WTC11 (cell line): Measurements from ENCODE around the gene GAST. TPM values are rescaled to one million over a fixed set of nuclear protein-coding genes. Genes with fewer than 3 reads are reported as not detected.

Experiments
- ATAC-seq: fragments of 200-7000 bp; cut with Tn5 transposase; 2 replicates; pipeline ENCODE4 v1.10.0; 2021; ENCODE audit warnings: mild to moderate bottlenecking, moderate library complexity
- CTCF ChIA-PET: fragments of 300-600 bp; sonication (Branson Sonifier 250); formaldehyde crosslinking; loops from one replicate; lab custom pipeline; 2021; ENCODE audit warnings: antibody characterized with exemption; lab: Charles Lee
- POLR2A ChIA-PET: fragments of 350-600 bp; sonication (Branson Sonifier 250); formaldehyde crosslinking; loops from one replicate; lab custom pipeline; 2021; ENCODE audit warnings: antibody characterized with exemption; lab: Charles Lee
- DNase-seq: peaks from one replicate; pipeline ENCODE4 v3.0.0; 2021; ENCODE audit warnings: low spot score
- H3K27ac Mint-ChIP-seq: 2 replicates; pipeline ENCODE4 v1.8.0; 2021; ENCODE audit warnings: mixed read lengths
- H3K27me3 Mint-ChIP-seq: 2 replicates; pipeline ENCODE4 v1.8.0; 2021; ENCODE audit warnings: low read depth, mild to moderate bottlenecking, moderate library complexity, mixed read lengths
- H3K36me3 Mint-ChIP-seq: 2 replicates; pipeline ENCODE4 v1.8.0; 2021; ENCODE audit warnings: mixed read lengths
- H3K4me1 Mint-ChIP-seq: 2 replicates; pipeline ENCODE4 v1.8.0; 2022; ENCODE audit warnings: mixed read lengths
- H3K4me3 Mint-ChIP-seq: 2 replicates; pipeline ENCODE4 v1.8.0; 2021; ENCODE audit warnings: mild to moderate bottlenecking, moderate library complexity, mixed read lengths
- H3K9me3 Mint-ChIP-seq: 2 replicates; pipeline ENCODE4 v1.8.0; 2021; ENCODE audit warnings: mixed read lengths
- AR ChIP-seq: fragments of 250-450 bp; sonication (Bioruptor Pico); IDR thresholded peaks from 2 replicates; pipeline ENCODE4 v1.9.0; 2021; ENCODE audit warnings: mild to moderate bottlenecking
- ATF2 ChIP-seq: sonication (generic); formaldehyde crosslinking; IDR thresholded peaks from 2 replicates; pipeline ENCODE4 v1.8.1; 2022; ENCODE audit warnings: low read depth, missing genetic modification reagents, borderline replicate concordance
- CREM ChIP-seq: sonication (generic); formaldehyde crosslinking; IDR thresholded peaks from 2 replicates; pipeline ENCODE4 v1.8.1; 2022; ENCODE audit warnings: mild to moderate bottlenecking, missing genetic modification reagents, moderate library complexity
- CTCF ChIP-seq: fragments of 200-600 bp; IDR thresholded peaks from 2 replicates; pipeline ENCODE4 v1.8.0; 2022; ENCODE audit warnings: antibody characterized with exemption
- E2F1 ChIP-seq: sonication (generic); formaldehyde crosslinking; IDR thresholded peaks from 2 replicates; pipeline ENCODE4 v1.8.0; 2022; ENCODE audit warnings: mild to moderate bottlenecking, missing genetic modification reagents
- E2F5 ChIP-seq: sonication (generic); formaldehyde crosslinking; IDR thresholded peaks from 2 replicates; pipeline ENCODE4 v1.8.1; 2022; ENCODE audit warnings: mild to moderate bottlenecking, moderate library complexity, missing genetic modification reagents
- ETV6 ChIP-seq: sonication (generic); formaldehyde crosslinking; IDR thresholded peaks from 2 replicates; pipeline ENCODE4 v1.8.1; 2022; ENCODE audit warnings: mild to moderate bottlenecking, missing genetic modification reagents
- FOXP4 ChIP-seq: sonication (generic); formaldehyde crosslinking; IDR thresholded peaks from 2 replicates; pipeline ENCODE4 v1.8.0; 2022; ENCODE audit warnings: mild to moderate bottlenecking, missing genetic modification reagents
- GABPB1 ChIP-seq: sonication (generic); formaldehyde crosslinking; IDR thresholded peaks from 2 replicates; pipeline ENCODE4 v1.8.1; 2023; ENCODE audit warnings: mild to moderate bottlenecking, missing genetic modification reagents
- IRF2 ChIP-seq: sonication (generic); formaldehyde crosslinking; IDR thresholded peaks from 2 replicates; pipeline ENCODE4 v1.8.0; 2022; ENCODE audit warnings: low read depth, missing genetic modification reagents, borderline replicate concordance
- NFE2L1 ChIP-seq: sonication (generic); formaldehyde crosslinking; IDR thresholded peaks from 2 replicates; pipeline ENCODE4 v1.8.1; 2023; ENCODE audit warnings: missing genetic modification reagents
- NR1H2 ChIP-seq: sonication (generic); formaldehyde crosslinking; IDR thresholded peaks from 2 replicates; pipeline ENCODE4 v1.9.0; 2021; ENCODE audit warnings: mild to moderate bottlenecking, moderate library complexity, missing genetic modification reagents
- PREB ChIP-seq: sonication (generic); formaldehyde crosslinking; IDR thresholded peaks from 2 replicates; pipeline ENCODE4 v1.8.1; 2022; ENCODE audit warnings: mild to moderate bottlenecking, missing genetic modification reagents, moderate library complexity, borderline replicate concordance
- ZBTB43 ChIP-seq: sonication (generic); formaldehyde crosslinking; IDR thresholded peaks from 2 replicates; pipeline ENCODE4 v1.8.1; 2023; ENCODE audit warnings: mild to moderate bottlenecking, missing genetic modification reagents
- ZNF396 ChIP-seq: fragments of 250-450 bp; sonication (Bioruptor Pico); IDR thresholded peaks from 2 replicates; pipeline ENCODE4 v1.8.0; 2021; ENCODE audit warnings: mild to moderate bottlenecking, moderate library complexity, borderline replicate concordance
- ZNF671 ChIP-seq: fragments of 250-450 bp; sonication (Bioruptor Pico); IDR thresholded peaks from 2 replicates; pipeline ENCODE4 v1.8.0; 2021; ENCODE audit warnings: mild to moderate bottlenecking
- total RNA-seq: library from RNA; stranded (reverse); gene quantifications from 3 replicates; pipeline ENCODE4 v1.2.3, GENCODE V29; 2021
- TF ChIP-seq, protein P1 (sequence below): sonication (generic); formaldehyde crosslinking; IDR thresholded peaks from 2 replicates; pipeline ENCODE4 v1.8.1; 2023; ENCODE audit warnings: mild to moderate bottlenecking, missing genetic modification reagents, borderline replicate concordance
- TF ChIP-seq, protein P2 (sequence below): sonication (generic); formaldehyde crosslinking; IDR thresholded peaks from 2 replicates; pipeline ENCODE4 v1.8.0; 2022; ENCODE audit warnings: mild to moderate bottlenecking, missing genetic modification reagents

The GAST gene
- total RNA-seq, 1 experiment from 2014 or later: not detected

DNA sequence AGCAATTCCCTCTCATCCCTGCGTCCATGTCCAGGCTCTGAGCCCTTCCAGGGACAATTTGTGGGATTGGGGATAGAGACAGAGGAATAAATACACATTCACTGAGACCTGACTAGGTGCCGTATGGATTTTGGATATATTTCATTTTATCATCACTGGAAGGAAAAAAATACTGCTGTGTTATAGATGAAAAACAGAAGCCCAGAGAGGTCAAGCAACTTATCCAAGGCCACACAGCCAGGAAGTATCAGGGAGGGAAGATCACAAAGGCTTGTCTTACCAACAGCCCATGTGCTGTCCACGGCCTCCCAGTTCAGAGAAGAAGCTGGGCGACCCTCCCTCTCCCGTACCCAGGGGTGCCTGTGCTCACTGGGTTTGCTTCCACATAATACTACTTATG lies 28.4 kb downstream of the GAST start:
- Mint-ChIP-seq H3K9me3 (no peaks in the 10 kb centered on the region), H3K27me3 (peaks cover 25% of the 10 kb centered on the region), H3K4me3 (no peak overlapping the region), H3K36me3 (no peaks in the 10 kb centered on the region), H3K4me1 (peaks cover 18% of the 10 kb centered on the region), H3K27ac (no peak overlapping the region)
- ATAC-seq (no peak), DNase-seq (no peak)
- TF ChIP-seq GABPB1 (CRISPR knock-in tag) (no peak), ZBTB43 (CRISPR knock-in tag) (no peak), IRF2 (no peak), CTCF (no peak), AR (CRISPR knock-in tag) (no peak), NR1H2 (CRISPR knock-in tag) (no peak), PREB (CRISPR knock-in tag) (no peak), NFE2L1 (CRISPR knock-in tag) (no peak), ZNF671 (no peak), ZNF396 (CRISPR knock-in tag) (no peak), CREM (no peak), E2F1 (CRISPR knock-in tag) (no peak), ATF2 (CRISPR knock-in tag) (no peak), E2F5 (CRISPR knock-in tag) (no peak), ETV6 (no peak), FOXP4 (CRISPR knock-in tag) (no peak)
- TF ChIP-seq, protein P1, sequence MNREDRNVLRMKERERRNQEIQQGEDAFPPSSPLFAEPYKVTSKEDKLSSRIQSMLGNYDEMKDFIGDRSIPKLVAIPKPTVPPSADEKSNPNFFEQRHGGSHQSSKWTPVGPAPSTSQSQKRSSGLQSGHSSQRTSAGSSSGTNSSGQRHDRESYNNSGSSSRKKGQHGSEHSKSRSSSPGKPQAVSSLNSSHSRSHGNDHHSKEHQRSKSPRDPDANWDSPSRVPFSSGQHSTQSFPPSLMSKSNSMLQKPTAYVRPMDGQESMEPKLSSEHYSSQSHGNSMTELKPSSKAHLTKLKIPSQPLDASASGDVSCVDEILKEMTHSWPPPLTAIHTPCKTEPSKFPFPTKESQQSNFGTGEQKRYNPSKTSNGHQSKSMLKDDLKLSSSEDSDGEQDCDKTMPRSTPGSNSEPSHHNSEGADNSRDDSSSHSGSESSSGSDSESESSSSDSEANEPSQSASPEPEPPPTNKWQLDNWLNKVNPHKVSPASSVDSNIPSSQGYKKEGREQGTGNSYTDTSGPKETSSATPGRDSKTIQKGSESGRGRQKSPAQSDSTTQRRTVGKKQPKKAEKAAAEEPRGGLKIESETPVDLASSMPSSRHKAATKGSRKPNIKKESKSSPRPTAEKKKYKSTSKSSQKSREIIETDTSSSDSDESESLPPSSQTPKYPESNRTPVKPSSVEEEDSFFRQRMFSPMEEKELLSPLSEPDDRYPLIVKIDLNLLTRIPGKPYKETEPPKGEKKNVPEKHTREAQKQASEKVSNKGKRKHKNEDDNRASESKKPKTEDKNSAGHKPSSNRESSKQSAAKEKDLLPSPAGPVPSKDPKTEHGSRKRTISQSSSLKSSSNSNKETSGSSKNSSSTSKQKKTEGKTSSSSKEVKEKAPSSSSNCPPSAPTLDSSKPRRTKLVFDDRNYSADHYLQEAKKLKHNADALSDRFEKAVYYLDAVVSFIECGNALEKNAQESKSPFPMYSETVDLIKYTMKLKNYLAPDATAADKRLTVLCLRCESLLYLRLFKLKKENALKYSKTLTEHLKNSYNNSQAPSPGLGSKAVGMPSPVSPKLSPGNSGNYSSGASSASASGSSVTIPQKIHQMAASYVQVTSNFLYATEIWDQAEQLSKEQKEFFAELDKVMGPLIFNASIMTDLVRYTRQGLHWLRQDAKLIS (CRISPR knock-in tag): no peak
- TF ChIP-seq, protein P2, sequence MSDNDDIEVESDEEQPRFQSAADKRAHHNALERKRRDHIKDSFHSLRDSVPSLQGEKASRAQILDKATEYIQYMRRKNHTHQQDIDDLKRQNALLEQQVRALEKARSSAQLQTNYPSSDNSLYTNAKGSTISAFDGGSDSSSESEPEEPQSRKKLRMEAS (CRISPR knock-in tag): no peak
- ChIA-PET CTCF (interaction anchor here (0.5 to 2.1 kb wide), 4 partner anchors 46 to 176 kb away, joined by 3 to 13 read pairs (median 6); partner anchors contain the start of genes JUP and P3H4), POLR2A (no interaction called here)
